ENCODE data around the gene HHIPL1. TPM values are rescaled to one million over a fixed set of nuclear protein-coding genes. Genes with fewer than 3 reads are reported as not detected.

Gene HHIPL1
- total RNA-seq, 1 experiment from 2014 or later = 2.6 TPM

GRCh38 chr14:99721792-99722516 lies 77.0 kb downstream of the HHIPL1 start:
- no peak overlapping the region for H2BK120ac ChIP-seq (ENCODE audit: low read depth, low read length, poor library complexity, severe bottlenecking)
- no peaks in the 10 kb centered on the region for H3K27me3 ChIP-seq (ENCODE audit: insufficient read depth, low read length)
- no peak overlapping the region for H3K9ac ChIP-seq (ENCODE audit: extremely low read depth, insufficient read length, low read length)
- peak; percentile 17 for DNase-seq
- Mint-ChIP-seq H3K4me1 (peaks cover 10 to 36% of the 10 kb centered on the region in 2 experiments), H3K27ac (no peak overlapping the region), H3K9me3 (no peaks in the 10 kb centered on the region; a peak in 1 of 5 replicates), H3K4me3 (no peak overlapping the region), H3K27me3 (ENCODE audit: low read depth) (peaks cover 9% of the 10 kb centered on the region), H3K36me3 (ENCODE audit: insufficient read depth in 1 of 3, low read depth in 3 of 3) (no peaks in the 10 kb centered on the region)
- WGBS (ENCODE audit: extremely low coverage, insufficient read length, low lambda C conversion rate) = no CpG with 5 or more reads among the region's 12 CpGs
- no peak overlapping the region for H2BK12ac ChIP-seq (ENCODE audit: insufficient read length, low read depth, low read length)
- H4K91ac ChIP-seq (ENCODE audit: insufficient read length, low read depth, low read length) = no peak overlapping the region
- no peak overlapping the region for H2BK20ac ChIP-seq (ENCODE audit: low read depth, low read length, poor library complexity, severe bottlenecking)
- H3T11ph ChIP-seq (ENCODE audit: low read length) = no peak overlapping the region
- no peak overlapping the region for H3K56ac ChIP-seq (ENCODE audit: insufficient read length, low read depth, low read length)
- H3K4ac ChIP-seq (ENCODE audit: low read depth, low read length) = no peak overlapping the region
- no peak for TF ChIP-seq CTCF (conservative IDR thresholded peaks at IDR 0.05)
- H3K23ac ChIP-seq (ENCODE audit: insufficient read length, low read depth, low read length) = no peak overlapping the region
- no peaks in the 10 kb centered on the region for H3K9me3 ChIP-seq (ENCODE audit: control insufficient read depth, low read depth, low read length)
- H3K4me1 ChIP-seq (ENCODE audit: insufficient read depth, low read length) = no peaks in the 10 kb centered on the region
- no peak overlapping the region for H3K14ac ChIP-seq (ENCODE audit: insufficient read depth, low read length)
- no peaks in the 10 kb centered on the region for H3K79me2 ChIP-seq (ENCODE audit: insufficient read depth, low read length)
- no peak overlapping the region for H2BK5ac ChIP-seq (ENCODE audit: insufficient read length, low read length)
- no peak overlapping the region for H4K5ac ChIP-seq (ENCODE audit: insufficient read length, low read depth, low read length)
- no peak overlapping the region for H3K4me2 ChIP-seq (ENCODE audit: insufficient read depth, insufficient read length, low read length)
- no peak overlapping the region for H3K18ac ChIP-seq (ENCODE audit: insufficient read length, low read depth, low read length)
- H4K20me1 ChIP-seq (ENCODE audit: control insufficient read depth, insufficient read depth, insufficient read length) = no peaks in the 10 kb centered on the region
- H2AFZ ChIP-seq (ENCODE audit: low read length) = no peak overlapping the region
- H3K79me1 ChIP-seq (ENCODE audit: insufficient read depth, low read depth, low read length, poor library complexity, severe bottlenecking) = no peaks in the 10 kb centered on the region
- H2BK15ac ChIP-seq (ENCODE audit: low read depth, low read length) = no peak overlapping the region; the same call in 1 of the 2 replicates
- no peaks in the 10 kb centered on the region for H3K23me2 ChIP-seq (ENCODE audit: insufficient read length, low read depth, low read length, poor library complexity, severe bottlenecking)
- H3K27ac ChIP-seq (ENCODE audit: insufficient read length, low read depth, low read length) = no peak overlapping the region
- H4K8ac ChIP-seq (replicated peaks; ENCODE audit: insufficient read length, low read depth, low read length) = no peak overlapping the region
- H2AK5ac ChIP-seq (ENCODE audit: insufficient read length, low read length) = no peak overlapping the region

All from H9 (cell line).